HG03095 (cell line): ENCODE measurements around the gene AP5B1.
"Not testable (repeated sequence)": the region's sequence is repeated elsewhere in the genome, so short reads cannot be mapped to it uniquely, and the experiment has no call there.

Experiments used
- ATAC-seq: cut with Tn5 transposase; IDR thresholded peaks from one replicate; pipeline ENCODE4 v1.9.1; 2021; ENCODE audit warnings: moderate library complexity; ENCODE audit not compliant: unreplicated experiment

The AP5B1 gene

DNA sequence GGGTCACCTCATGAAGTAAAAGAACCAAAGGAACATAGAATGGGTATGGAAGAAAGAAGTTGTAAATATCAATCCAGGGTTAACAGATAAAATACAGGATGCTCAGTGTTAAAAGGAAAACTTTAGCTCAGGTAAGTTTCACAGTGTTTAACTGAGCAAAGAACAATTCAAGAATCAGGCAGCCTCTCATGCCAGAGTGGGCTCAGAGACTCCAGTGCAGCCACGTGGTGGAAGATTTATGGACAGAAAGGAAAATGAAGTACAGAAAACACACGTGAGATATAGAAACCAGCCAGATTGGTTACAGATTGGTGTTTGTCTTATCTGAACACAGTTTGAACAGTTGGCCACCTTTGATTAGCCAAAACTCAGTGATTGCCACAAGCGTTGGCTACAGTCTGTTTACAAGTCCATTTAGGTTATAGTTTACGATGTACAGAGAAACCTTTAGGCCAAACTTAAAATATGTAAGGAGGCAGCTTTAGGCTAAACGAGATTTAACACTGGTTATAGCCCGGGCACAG is 9.1 kb downstream of the AP5B1 start:
- no peak for ATAC-seq

DNA sequence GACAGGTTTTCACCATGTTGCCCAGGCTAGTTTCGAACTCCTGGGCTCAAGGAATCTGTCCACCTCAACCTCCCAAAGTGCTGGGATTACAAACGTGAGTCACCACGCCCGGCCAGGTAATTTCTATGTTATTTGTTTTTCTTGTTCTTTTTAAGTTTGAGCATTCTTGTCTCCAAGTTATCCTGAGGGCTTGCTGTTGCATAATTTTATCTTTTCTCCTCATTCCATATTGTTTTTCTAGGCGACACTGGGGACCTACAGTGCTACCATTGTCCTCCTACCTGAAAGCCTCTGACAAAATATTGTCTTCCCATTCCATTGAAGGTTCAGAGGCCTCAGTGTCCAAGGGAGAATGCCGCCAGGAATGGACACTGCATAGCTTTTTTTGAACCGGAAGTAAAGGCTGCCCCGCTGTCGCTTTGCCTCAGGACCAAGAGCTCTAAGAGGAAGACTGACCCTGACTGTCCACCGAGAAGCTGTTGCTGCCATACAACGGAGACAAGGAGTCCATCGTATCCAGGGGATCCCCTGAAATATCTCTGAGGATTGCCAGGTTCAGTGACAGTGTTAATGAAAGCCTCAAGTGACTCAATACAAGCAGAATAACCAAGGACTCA is 9.7 kb downstream of the AP5B1 start:
- ATAC-seq: no peak

DNA sequence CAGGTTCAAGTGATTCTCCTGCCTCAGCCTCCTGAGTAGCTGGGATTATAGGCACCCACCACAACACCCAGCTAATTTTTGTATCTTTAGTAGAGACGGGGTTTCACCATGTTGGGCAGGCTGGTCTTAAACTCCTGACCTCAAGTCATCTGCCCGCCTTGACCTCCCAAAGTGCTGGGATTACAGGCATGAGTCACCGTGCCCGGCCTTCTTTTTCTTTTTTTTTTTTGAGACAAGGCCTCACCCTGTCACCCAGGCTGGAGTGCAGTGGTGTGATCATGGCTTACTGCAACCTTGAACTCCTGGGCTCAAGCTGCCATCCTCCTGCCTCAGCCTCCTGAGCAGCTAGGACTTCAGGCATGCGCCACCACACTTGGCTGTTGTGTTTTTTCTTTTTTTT is 13.0 kb downstream of the AP5B1 start:
- not testable (repeated sequence) for ATAC-seq

DNA sequence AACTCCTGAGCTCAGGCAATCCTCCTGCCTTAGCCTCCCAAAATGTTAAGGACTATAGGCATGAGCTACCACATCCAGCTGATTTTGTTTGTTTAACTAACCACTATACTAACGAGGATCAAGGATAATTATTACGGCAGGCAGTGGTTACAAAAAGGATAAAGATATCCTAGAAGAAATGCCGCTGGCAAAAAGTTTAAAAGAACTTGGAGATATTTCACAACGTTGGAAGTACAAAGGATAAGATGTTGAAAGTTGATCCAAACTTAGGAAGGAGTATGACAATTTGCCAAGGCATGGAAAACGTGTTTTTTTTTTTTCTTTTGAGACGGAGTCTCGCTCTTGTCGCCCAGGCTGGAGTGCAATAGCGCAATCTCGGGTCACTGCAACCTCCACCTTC is 13.4 kb downstream of the AP5B1 start:
- no peak for ATAC-seq

DNA sequence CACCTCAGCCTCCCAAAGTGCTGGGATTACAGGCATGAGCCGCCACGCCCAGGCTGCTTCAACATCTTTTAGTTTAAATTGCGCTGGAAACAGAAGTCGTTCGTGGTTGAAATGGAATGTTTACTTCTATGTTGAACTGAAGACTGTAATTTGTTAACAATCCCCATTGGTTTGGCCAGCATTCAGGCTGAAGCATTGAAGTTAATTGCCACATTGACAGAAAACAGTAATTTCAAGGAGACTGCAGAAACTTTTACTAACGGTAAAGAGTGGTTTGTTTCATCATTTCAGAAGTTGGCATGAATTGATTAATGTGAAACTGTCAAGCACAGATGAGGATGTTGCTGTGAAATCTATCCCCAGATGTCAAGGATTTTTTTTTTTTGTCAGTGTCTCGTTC is 14.2 kb downstream of the AP5B1 start:
- no peak for ATAC-seq

DNA sequence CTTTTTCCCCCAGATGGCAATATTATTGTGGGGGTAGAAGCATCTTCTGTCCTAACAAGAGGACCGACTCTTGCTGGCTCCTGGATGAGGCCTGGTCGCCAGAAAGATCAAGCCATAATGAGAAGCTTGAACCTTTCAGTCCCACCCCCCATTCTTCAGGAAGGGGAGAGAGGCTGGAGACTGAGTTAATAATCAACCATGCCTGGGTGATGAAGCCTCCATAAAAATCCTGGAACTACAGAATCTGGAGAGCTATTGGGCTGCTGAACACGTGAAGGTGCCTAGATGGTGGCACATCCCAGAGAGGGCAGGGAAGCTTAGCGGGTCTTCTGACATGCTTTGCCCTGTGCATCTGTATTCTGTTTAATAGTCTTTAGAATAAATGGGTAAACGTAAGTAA is 16.3 kb downstream of the AP5B1 start:
- ATAC-seq: no peak

DNA sequence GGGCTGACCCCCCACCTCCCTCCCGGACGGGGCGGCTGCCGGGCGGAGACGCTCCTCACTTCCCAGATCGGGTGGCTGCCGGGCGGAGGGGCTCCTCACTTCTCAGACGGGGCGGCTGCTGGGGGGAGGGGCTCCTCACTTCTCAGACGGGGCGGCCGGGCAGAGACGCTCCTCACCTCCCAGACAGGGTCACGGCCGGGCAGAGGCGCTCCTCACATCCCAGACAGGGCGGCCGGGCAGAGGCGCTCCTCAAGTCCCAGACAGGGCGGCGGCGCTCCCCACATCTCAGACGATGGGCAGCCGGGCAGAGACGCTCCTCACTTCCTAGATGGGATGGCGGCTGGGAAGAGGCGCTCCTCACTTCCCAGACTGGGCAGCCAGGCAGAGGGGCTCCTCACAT is 18.0 kb downstream of the AP5B1 start:
- ATAC-seq: not testable (repeated sequence)

DNA sequence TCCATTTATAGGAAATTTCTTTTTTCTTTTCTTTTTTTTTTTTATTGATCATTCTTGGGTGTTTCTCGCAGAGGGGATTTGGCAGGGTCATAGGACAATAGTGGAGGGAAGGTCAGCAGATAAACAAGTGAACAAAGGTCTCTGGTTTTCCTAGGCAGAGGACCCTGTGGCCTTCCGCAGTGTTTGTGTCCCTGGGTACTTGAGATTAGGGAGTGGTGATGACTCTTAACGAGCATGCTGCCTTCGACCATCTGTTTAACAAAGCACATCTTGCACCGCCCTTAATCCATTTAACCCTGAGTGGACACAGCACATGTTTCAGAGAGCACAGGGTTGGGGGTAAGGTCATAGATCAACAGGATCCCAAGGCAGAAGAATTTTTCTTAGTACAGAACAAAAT is 18.6 kb downstream of the AP5B1 start:
- not testable (repeated sequence) for ATAC-seq

DNA sequence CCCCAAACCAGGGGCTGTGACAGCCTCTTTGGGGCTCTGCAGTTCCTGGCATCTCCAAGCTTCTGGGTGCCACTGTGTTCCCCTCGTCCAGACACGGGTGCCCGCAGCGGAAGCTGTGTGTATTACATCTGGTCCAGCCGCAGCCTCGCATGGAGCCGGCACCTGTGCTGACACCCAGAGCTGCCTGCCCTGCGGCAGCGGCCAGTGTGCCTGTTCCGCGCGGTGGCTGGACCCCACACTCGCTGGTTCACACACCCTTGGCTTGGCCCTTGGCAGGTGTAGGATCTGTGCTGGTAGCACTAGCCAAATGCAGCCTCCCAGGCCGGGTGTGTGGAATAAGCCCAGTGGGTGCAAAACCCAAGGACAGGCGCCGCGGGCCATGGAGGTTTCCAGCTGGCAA is 35.7 kb downstream of the AP5B1 start:
- ATAC-seq: no peak

DNA sequence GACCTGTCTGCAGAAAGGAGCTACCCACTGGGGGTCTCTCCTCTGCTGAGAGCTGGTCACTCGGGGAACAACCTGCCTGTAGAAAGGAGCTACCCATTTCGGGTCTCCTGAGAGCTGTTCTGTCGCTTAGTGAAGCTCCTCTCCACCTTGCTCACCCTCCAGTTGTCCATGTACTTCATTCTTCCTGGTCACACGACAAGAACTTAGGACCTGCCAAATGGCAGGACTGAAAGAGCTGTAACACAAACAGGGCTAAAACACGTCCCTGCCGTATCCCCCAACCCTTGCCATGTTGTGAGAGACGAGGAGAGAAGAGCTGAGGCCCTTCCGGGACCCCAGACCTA is 36.1 kb downstream of the AP5B1 start:
- no peak for ATAC-seq

DNA sequence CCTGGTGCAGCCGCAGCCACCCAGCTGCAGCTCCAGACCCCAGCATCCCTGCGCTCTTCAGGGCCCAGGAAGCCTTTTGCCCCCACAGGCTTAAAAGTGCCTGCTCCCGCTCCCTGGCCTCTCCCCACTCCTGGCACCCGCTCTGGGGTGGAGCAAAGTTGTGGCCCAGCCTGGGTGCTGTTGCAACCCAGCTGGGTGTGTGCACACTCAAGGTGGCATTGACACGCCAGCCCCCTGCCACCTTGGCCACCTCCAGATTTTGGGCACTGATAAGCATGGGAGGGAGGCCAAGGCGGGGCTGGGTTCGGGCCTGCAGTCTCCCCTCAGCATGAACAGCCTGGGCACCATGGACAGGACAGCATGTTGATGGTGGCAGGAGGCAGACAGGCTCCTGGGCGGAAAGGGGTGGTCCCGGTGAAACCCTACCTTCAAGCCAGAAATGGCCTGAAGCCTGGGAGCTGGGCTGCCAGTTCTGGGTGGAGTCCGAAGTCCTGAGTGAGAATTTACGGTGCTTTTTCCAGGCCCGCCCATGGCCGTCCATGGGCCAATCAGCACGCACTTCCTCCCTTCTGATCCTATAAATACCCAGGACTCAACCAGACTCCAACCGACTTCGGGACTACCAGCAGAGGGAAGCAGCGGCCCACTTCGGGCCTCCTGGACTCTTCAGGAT is 36.6 kb downstream of the AP5B1 start:
- ATAC-seq: no peak

DNA sequence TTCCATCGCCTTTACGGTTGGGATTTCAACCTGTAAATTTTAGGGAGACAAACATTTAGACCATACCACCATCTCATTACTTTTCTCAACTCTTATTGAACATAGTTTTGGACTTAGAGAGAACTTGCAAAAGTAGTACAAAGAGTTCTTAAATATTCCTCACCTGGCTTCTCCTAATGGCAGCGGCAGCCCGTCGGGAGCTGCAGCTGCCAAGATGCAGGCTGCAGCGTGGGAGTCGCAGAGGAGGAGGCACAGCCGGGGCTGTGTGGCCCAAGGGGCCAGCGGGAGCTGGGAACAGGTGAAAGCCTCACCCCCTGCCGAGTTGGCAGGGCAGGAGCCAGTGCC is 37.1 kb downstream of the AP5B1 start:
- ATAC-seq: no peak

DNA sequence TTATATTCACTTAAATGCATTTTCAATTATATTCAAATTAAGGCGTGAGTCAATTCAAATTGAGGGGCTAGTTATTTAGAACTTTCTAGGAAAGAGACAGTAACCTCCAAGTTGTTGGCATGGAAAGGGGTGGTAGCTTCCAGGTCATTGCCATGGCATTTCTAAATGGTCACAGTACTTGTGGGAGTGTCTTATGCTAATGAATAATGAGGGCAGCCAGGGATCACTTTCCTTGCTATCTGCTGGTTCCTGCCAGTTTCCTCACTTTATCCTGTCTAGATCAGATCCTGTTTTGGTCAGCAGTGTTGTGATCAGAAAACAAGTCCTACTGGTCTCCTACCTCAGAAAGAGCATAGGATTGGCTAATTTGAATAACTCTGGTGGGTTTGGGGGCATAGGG is 38.4 kb downstream of the AP5B1 start:
- no peak for ATAC-seq

DNA sequence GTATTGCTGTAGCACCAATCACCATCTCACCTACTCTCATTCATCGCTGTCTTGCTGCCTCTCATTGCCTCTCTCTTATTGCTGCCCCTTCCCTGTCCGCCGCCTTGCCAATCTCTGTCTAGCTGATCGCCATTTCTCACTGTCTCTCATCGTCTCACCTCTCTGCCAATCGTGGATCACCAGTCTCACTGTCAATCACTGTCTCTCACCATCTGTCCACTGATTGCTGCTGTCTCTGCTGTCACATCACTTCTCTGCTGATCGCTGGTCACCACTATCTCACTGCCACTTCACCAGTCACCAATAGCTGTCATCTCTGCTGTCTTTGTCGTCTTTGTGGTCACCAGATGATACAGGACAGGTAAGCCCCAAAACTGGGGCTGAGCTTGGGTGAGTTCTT is 39.6 kb downstream of the AP5B1 start:
- no peak for ATAC-seq

DNA sequence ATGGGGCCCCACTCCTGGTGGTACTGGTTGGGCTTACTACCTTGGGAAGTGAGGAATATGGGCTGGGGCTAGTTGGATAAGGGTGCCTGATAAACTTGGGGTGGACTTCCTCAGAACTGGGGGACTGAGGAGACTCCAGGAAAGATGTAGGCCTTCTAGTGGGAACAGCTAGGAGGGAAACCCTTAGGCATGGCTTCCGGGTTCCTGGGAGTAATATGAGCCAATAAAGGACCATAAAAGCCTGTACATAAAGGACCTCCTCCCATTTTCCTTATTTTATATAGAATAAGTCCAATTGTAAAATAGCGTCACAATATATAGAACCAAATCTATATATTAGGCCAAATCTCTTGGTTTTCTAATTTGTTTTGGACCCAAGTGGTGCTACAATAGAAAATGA is 41.8 kb downstream of the AP5B1 start:
- ATAC-seq: no peak

DNA sequence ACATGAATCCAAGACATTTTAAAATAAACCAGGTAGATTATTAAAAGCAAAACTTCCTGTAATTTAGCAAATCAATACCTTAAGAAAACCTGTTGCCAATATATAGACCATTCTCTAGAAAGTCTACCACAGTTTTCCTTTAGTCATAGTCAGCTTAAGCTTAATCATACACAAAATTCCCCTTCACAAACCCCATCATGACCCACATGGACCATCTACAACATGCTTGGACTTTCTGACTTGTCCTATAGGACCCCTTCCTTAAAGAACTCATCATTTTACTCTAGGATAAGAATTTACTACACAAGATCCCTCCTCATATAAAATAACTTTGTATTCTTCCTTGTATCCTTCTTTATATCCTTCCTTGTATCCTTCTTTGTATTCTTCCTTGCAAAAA is 44.0 kb downstream of the AP5B1 start:
- no peak for ATAC-seq

DNA sequence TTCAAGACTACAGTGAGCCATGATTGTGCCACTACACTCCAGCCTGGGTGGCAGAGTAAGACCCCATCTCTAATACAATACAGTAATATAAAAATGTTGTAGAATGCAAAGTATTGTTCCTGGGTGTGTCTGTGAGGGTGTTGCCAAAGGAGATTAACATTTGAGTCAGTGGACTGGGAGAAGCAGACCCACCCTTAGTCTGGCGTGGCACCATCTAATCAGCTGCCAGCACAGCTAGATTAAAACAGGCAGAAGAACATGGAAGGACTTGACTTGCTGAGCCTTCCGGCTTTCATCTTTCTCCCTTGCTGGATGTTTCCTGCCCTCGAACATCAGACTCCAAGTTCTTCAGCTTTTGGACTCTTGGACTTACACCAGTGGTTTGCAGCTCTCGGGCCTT is 45.7 kb downstream of the AP5B1 start:
- not testable (repeated sequence) for ATAC-seq

DNA sequence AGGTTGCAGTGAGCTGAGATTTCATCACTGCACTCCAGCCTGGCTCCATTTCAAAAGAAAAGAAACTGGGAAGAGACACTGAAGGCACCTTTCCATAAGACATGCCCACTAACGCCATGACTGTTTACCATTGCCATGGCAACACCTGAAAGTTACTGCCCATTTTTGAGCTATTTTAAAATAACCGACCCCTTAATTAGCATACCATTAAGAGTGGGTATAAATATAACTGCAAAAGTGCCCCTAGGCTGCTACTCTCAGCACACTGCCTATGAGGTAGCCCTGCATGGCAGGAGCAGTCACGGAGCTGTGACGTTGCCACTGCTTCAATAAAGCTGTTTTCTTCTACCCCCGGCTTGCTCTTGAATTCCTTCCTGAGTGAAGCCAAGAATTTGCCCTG is 50.3 kb downstream of the AP5B1 start:
- no peak for ATAC-seq

DNA sequence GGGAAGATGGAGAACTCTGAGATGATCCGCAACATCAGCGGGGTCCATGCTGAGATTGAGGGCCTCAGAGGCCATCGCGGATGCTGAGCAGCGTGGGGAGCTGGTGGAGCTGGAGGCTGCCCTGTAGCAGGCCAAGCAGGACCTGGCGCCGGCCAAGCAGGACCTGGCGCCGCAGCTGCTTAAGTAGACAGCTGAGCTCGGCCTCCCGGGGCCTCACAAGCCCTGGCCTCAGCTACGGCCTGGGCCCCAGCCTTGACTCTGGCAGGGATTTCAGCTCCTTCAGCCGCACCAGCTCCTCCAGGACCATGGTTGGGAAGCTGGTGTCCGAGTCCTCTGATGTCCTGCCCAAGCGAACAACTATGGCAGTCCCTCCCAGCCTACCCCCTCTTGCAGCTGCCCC is 52.9 kb downstream of the AP5B1 start:
- no peak for ATAC-seq

DNA sequence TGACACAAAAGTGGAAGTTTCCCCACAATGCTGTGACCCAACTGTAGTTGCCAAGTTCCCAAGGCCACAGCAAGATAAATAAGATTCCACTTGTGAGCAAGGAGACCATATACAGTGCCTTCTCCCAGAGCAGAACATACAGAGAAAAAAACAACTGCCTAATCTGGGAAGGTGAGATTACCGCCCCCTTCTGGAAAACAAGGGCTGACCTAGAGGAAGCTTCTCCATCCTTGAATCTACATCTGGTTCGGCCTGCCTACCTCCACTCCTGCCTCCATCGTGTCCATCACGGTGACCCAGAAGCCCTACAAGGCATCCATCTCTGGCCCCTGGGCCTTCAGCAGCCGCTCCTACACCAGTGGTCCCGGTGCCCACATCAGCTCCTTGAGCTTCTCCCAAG is 54.1 kb downstream of the AP5B1 start:
- no peak for ATAC-seq
